Thyroid gland (tissue), 4 donors: ENCODE measurements around the gene LETM1.

Experiments
- CTCF ChIP-seq, 6 experiments: fragments of 200-600 bp in 3 of 6; fragments of 450-650 bp in 3 of 6; sonication (generic) in 3 of 6; IDR thresholded peaks; one replicate each; pipeline ENCODE4 v1.5.1; 2016 to 2019; ENCODE audit warnings: antibody characterized with exemption in 6 of 6, mild to moderate bottlenecking in 2 of 6, inconsistent platforms in 1 of 6, moderate library complexity in 1 of 6
- POLR2A ChIP-seq, 2 donors: fragments of 450-650 bp; IDR thresholded peaks; one replicate each; pipeline ENCODE4 v1.6.1; 2017; ENCODE audit warnings: antibody characterized with exemption in 2 of 2, mild to moderate bottlenecking in 2 of 2, moderate library complexity in 1 of 2

- TF ChIP-seq POLR2A (IDR thresholded peaks at IDR 0.05) (no peak), CTCF (IDR thresholded peaks at IDR 0.05) (no peak)
Measured at GRCh38 chr4:1773754-1774153, 82.2 kb downstream of the LETM1 start.
